ENCODE data around the gene CHD6.

CHD6 gene

DNA sequence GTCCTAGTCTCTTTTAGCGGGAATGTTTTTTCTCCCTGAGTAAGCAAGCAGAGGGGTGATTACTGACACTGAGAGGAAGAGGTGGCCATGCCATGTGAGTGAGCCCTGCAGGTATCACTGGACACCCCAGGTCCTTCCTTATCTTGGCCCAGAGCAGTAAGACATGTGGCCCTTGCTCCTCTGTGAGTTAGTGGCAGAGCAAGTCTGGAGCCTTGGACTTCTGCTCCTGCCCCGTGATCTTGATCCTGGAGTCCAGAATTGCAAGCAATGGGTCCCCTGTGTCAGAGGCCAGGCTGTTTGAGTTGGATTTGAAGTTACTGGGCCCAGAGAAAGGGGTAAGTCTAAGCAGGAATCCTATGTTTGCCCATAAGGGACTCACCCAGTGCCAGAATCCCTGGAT lies 159.4 kb downstream of the CHD6 start:
- DNase-seq: no peak

DNA sequence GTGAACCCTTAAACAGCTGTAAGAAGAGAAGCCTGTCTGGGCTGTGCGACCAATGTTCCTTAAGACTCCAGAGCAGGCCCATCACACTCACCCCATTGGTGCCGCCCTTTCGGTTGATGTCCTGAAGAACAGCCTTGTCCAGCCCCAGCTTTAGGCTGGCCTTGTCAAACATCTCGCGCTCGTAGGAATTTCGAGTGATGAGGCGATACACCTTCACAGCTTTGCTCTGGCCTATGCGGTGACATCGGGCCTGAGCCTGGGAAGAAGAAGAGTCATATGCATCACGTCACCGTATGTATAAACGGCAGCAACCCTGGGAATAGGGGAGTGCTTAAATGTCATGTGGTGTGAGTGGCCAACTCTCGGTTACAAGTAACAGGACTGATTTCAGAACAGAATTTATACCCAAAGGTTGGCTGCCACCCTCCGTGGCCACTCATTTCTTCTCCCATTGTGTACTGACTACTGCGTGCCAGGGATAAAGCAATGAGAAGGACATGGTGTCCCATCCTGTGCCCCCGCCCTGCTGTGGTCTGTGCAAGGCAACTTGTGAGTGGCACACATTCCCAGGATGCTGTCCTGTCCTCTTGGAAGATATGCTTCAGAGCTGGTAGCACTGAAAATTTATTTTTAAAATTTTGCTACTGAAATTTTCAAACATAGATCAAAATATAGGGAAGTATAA lies 160.9 kb downstream of the CHD6 start:
- no peak for DNase-seq

DNA sequence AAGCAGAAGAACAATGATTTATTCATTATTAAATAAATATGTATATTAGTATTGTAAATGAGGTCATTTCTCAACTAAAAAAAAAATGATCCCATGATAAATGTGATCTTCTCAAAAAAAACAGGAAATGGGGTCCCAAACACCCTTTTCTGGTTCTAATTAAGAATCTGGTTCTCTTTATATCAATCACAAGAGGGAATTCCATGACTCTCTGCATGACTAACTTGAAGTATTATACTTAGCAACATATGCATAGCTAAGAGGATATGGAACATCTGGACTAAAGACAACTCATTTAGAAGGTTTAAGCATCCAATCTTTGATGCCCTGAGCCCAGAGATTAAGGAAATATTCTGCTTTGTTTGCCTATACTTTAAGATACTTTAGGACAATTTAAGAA lies 161.8 kb downstream of the CHD6 start:
- no peak for DNase-seq

DNA sequence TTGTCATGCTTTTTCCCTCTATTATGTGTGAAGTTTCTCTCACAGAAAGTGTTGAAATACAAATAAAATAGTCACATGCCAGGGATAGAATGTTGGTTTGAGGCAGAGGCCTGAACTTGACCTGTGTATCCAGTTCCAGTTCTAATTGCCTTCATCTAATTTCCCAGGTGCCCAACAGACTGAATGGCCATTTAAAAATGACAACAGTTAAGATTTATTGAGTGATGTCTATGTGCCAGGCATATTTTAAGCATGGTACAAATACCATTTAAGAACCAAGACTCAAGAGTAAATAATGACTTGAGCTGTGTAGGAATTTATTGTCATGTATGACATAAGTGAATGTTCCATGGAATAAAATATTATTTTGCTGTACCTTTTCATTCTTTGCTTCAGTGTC lies 163.9 kb downstream of the CHD6 start:
- no peak for DNase-seq

DNA sequence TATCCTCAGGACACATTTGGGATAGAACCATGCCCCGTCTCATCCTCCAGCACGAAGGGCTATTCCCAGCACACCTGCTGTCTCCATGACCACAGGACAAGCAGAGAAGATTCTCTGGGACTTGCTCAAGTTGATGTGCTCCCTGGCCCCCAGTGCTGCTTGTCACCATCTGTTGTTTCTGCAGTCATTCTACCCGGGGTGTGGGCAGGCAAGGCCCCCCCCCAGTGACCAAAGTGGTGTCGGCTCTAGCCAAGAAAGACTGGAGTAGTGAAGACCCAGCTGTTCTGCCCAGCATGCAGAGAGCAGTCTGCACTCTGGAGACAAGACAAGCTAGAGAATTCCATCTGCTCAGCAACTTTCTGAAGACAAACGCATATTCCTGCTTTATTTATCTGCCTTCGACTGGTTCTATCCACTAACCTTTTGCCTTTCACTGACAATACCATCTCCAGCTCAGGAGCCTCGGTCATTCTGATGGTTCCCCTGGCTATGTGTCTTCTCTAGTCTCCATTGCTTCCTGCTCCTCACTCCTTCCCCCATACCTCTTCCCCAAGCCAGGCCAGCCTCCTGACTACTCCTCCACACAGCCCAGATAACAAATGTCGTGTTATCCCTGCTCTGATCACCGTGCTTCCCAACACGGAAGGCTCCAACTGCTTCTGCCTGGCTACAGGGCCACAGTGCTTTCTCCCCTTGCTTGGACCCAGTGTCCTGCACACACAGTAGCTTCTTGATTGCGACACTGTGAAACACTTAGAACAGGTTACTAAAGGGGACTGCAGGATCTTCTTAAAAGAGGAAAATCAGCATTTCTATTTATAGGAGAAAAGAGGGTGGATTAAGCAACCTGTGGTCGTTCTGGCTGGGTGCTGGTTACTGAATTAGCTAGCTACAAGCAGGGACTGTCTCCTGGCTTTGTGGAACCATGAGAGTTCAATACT lies 164.9 kb downstream of the CHD6 start:
- DNase-seq: no peak

DNA sequence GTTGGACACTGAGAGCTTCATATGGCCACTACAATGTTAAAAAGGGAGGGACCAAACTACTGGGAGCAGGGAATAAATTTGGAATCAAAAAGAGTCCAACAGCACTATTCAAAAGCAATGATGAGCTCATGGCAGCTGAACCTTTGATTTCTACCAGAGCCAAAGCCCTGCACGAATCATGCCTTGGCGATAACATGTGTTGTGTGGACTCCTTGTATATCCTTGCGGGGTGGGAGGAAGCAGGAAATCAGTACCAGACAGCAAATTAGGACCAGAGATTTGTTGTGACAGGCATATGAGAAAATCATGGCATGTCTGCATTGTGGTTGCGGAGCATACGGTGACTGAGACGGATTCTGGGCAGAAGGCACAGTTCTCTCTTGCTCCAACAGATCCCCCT lies 166.0 kb downstream of the CHD6 start:
- DNase-seq: no peak

DNA sequence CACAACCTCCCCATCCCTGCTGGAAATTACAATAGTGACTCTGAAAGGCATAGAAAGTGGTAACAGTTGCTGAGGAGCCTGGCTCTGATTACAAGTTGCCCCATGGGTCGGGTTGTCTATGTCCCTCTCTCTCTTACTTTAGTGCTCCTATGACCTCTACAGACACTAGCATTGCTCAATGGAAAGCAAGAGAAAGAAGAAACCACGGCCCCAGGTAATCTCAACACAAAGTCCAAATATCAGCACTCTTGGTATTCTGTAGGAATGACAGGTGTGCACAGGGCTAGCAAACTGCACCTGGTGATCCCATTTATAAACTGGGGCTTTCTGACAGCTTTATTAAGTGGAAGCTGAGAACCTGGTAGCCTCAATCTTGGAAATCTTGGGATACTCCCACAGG lies 171.2 kb downstream of the CHD6 start:
- DNase-seq: no peak

DNA sequence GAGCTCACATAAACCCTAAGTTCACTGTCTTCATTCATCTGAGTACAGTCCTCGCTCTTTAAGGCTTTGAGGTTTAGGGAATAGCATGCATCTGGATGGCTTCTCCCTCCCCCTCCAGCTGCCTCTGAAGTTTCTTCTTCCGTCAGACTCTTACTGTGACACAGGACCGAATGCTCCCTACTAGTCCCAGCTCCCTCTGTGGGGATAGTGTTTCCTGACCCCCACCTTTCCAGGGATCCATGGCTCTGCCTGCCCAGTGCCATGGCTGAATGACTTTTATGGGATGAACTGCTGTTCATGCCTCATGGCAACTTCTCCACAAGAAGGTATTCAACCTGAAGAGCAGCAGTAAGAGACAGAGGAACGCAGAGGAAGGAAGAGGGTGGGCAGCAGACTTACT lies 171.7 kb downstream of the CHD6 start:
- no peak for DNase-seq

DNA sequence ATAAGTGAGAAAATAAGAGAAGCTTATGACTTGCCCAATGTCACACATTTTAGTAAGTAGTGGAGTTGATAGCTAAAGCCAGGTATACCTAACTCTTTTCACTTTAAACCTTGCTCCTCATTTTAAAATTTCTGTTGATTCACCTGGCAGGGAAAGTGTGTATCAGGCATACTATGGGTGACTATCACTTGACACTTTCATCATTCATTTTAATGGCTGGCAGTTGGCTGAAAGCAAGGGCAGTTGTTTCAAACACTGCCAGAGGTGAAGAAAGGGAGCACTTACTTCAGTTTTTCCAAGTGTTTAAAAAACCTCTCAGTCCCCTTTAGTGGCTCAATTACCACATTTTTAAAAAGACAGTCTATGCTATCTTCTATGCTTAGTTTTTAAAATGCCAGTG lies 173.4 kb downstream of the CHD6 start:
- no peak for DNase-seq

DNA sequence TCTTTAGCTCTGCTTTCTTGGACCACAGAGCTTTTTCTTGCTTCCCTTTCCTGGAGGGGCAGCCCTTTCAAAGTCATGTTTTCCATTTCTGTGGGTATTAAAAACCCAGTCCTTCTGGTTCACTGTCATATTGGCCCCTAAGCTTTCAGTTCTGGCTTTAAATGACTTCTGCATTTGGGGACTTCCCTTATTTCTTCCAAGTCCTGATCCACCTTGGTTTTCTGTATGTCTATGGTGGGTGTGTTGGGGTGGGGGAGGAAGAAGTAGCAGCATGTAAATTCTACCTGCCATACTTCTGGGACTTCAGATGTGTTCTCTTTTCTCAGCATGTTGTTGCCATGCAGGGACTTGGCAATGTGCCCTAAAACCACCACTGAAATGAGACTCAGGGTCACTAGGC lies 174.5 kb downstream of the CHD6 start:
- DNase-seq: no peak

DNA sequence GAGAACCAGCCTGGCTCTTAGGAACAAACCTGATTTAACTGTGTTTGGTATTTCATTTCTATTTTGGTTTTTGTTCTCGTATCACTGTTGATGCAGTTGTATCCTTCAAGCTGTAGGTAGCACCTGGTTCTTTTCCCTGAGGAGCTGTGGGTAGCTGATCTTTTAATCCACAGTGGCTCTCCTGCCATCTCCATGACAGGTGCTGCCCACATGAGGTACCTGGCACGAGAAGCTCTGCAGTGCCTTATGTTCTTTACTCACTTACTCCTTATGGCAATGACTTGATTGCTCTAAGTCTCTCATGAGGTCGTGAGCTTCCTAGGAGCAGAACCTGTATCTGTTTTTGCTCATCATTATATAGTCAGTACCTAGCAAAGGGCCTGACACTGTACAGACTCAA lies 177.3 kb downstream of the CHD6 start:
- DNase-seq: no peak

DNA sequence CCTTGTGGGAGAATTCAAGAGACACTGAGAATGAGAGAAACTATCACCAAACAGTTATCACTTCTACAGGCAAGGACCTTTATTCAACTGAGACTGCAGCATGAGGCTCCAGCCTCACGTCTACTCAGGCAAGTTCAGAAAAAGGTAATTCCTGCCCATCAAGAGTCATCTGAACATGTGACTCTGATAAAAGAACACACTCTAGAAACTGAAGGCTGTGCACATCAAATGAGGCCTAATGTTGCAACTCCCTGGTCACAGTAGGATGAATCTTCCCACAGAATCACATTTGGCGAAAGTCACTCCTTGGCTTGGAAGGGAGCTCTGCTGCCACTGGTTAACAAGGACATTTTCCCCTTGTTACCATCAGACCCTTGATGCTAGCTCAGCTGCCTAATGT lies 180.3 kb downstream of the CHD6 start:
- peak; percentile 21 for DNase-seq

DNA sequence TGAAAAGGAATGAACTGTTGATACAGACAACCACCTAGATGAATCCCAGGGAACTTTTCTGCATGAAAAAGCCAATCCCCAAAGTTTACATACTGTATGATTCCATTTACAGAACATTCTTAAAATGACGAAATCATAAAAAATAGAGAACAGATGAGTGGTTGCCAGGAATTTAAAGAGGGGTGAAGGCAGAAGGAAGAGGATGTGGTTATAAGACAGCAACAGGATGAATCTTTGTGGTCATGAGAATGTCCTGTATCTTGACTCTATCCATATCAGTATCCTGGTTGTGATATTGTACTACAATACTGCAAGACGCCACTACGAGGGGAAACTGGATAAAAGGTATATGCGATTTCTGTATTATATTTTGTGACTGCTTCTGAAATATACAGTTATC lies 181.5 kb downstream of the CHD6 start:
- no peak for DNase-seq

DNA sequence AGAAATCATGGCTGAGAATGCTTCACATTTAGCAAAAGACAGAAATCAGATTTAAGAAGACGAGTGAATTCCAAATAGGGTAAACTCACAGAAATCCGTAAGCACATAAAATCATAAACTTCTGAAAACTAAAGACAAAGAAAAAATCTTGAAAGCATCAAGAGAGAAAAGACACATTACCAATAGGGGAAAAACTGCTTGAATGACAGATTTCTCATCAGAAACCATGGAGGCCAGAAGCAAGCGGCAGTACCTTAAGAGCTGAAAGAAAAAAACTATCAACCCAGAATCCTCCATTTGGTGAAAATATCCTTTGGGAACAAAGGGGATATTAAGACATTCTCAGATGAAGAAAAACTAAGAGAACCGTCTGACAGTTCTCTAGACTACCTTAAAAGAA lies 185.0 kb downstream of the CHD6 start:
- no peak for DNase-seq

DNA sequence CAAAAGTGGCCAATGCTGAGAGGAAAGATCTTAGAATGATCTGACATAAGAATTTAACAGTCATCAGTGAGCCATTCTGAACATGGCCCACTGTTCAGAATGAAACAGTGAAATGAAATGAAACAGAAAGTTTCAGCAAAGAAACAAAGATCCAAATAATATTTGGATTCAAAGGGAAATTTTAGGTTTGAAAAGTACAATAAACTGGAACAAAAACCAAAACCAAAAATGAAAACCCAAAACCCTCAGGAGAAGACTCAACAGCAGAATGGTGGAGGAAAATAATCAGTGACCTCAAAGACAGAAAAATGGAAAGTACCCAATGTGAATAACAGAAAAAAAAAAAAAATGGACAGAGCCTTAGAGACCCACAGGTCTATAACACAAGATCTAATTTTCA lies 185.4 kb downstream of the CHD6 start:
- no peak for DNase-seq

DNA sequence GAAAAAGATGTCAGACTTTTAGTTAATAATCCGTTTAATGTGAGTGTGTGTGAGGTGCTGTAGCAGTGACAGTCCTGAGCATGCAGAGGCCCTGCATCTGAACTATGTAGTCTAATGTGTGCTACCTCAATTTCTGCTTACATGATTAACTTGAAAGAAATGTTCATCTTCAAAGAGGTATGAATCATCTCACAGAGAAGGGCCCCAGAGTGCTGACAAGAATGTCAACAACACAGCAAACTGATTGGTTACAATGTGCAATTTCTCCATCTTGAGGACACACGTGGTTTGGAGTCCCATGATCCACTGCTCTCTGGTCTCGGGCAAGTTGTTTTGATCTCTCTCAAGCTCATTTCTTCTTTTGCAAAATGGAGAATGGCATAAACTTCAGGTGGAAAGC lies 189.9 kb downstream of the CHD6 start:
- peak; percentile 63 for DNase-seq

DNA sequence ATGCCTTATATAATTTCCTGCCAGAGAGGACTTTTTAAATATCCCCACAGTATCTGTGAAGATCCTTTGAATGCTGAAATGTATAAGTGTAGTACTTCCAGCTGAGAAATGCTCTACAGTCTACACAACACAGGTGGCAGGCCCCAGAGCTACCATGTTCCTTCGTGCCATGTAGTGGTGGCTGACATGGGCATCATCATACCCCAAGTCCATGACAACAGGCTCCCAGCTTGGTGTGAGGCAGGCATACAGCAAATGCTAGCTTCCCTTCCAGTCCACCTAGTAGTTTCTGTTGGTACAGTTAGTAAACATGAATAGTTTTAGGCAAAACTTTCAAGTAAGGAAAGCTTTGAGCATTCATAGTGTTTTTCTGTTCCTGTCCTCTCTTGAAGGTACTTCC lies 190.3 kb downstream of the CHD6 start:
- no peak for DNase-seq

DNA sequence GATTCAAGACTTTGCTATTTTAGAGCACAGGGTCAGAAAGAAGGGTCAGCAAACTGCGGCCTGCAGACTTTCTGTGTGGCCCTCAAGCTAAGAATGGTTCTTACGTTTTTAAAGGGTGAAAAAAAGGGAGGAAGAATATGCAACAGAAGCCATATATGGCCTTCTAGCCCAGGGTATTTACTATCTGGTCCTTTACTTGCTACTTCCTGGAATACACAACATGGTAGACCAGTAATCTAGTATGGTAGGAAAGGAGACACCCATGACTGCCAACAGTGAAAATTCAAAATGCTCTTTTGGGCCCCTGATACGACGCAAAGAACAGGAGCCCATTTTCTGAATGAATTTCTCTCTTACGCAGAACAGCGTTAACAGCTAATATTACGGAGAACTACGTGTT lies 191.2 kb downstream of the CHD6 start:
- DNase-seq: peak; percentile 29

DNA sequence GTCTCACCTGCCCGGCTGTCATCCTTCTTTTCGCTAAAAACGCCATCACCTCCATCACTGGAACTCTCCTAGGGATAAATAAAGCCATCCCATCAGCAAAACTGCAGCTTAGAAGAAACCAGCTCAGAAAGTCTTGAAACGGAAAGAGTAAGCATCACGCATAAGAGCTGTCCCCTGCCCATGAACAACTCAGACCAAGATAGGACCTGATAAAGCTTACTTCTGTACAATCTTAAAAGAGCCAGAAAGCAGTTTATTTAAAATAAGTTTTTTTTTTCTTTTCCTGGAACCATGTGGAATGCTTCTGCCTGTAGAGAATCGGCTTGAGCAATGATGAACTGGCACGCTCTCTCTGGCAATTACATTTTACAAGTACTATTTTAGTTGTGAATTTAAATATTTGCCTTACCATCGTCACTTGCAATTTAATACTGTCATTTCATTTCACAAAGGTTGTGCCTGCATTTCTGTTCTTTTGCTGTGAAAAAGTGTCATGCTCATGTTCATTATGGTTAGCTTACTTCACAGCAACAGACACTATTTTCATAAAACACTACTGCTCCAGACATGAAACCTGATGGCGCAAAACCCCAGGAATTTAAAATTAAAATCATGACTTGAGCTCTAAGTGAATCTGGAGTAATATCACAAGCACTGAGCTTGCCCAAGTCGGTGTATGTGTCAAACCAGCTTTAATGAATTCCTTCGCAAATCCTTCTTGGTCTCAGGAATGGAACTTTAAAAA lies 191.9 kb downstream of the CHD6 start:
- peak; percentile 17 for DNase-seq

DNA sequence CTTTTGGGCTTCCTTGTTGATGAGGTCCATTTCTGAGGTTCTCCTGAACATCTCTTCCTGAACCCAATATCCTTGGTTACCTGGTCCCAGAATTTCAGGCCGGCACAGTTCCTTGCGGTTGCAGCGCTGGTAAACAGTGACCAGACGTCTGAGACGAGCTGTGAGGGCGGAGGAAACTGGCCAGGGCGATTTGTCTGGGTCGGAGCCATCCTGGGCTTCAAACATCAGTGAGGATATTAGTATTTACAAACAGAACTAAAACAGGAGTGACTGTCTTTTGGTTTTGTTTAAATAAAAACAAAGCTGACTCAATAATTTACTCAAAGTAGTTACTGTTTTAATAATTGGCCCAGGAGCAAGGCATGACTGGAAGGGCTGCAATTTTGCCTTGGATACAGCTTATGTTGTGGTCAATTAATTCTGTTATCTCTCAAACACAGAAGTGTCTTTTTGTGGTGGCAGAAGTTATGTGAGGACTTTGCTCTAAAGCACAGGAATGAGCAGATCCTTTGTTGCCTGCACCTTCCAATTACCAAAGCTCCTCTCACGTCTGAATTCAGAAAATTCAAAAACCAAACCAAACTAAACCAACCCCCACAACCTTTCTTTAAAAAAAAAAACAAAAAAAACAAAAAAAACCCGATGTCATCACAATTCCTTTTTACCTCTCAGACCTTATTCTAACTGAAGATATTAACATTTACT lies 192.8 kb downstream of the CHD6 start:
- DNase-seq: peak; percentile 82

DNA sequence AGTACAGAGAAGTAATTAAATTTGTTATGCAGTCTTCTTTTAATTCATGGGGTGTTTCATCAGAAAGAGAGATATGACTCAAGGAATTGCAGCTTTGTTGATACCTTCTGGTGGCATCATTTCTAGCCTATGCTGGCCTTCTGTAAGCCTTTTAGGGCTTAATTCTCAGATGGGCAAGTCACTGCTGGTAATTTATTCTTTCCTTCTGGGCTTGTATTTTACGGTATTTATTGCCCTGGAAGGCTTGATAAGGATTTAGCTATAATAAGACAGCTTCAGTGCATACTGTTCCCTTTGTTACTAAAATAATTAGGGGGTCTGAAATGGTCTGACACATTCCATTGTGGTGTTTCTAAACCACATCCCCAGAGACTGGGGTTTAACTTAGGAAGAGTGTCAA lies 193.6 kb downstream of the CHD6 start:
- peak; percentile 13 for DNase-seq

DNA sequence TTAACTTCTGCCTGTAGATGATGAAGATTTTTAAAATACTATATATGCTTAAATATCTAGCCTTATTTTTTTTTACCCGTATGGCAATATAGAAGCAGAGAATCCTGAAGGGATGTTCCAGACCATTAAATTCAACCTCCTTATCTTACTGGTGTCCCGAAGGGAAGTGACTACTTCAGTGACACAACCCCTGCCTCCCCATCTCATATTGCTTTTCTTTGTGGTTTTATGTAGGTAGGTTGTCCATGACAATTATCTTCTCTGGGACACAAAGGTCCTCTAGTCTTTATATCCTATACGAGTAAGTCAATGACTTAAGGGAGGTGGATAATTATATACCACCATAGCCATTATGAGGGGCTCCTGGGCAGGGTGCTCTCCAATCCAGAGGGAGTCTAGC lies 194.2 kb downstream of the CHD6 start:
- no peak for DNase-seq

DNA sequence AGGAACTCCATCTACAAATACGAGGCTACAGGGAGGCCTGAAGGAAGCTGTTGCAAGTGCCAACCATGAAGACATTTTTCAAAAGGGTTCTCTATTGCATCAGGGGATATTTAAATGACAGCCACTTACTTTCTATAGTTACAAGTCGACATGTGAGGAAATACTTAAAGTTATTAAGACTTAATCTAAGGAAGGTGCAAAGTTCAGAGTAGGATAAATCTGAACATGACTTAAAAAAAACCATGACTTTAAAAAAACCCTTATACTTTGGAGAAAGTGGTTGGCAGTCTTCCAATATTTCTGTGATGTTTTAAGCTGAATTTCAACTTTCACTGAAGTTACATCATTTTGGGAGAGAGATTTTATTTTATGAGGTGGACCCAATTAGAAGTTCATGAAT lies 195.2 kb downstream of the CHD6 start:
- DNase-seq: no peak

Measured in islet precursor cell (in vitro differentiated cells).